ENCODE measurements around the gene HLA-A.
A peak's percentile ranks its signal among the peaks of the same experiment; 100 is the strongest.

HLA-A gene

GRCh38 chr6:29935273-29935955 lies 6.9 kb upstream of the HLA-A start:
- H3K36me3 ChIP-seq (ENCODE audit: insufficient read depth, low read length): no peaks in the 10 kb centered on the region
- H3K9me3 ChIP-seq (ENCODE audit: insufficient read depth, low read depth, low read length): no peaks in the 10 kb centered on the region
- 0 out of 2 replicates have a peak, but pooled peaks cover 3% of the 10 kb centered on the region for H3K4me1 ChIP-seq (ENCODE audit: insufficient read depth, low read length)
- no peak overlapping the region for H3K27ac ChIP-seq (ENCODE audit: low read depth, low read length)
- no CpG with 5 or more reads among the region's 1 CpG for WGBS
- no peaks in the 10 kb centered on the region for H3K27me3 ChIP-seq (ENCODE audit: insufficient read depth, low read length)
- no peak overlapping the region for H3K4me3 ChIP-seq (ENCODE audit: low read length)
- H3K9ac ChIP-seq (ENCODE audit: low read depth, low read length): no peak overlapping the region

DNA sequence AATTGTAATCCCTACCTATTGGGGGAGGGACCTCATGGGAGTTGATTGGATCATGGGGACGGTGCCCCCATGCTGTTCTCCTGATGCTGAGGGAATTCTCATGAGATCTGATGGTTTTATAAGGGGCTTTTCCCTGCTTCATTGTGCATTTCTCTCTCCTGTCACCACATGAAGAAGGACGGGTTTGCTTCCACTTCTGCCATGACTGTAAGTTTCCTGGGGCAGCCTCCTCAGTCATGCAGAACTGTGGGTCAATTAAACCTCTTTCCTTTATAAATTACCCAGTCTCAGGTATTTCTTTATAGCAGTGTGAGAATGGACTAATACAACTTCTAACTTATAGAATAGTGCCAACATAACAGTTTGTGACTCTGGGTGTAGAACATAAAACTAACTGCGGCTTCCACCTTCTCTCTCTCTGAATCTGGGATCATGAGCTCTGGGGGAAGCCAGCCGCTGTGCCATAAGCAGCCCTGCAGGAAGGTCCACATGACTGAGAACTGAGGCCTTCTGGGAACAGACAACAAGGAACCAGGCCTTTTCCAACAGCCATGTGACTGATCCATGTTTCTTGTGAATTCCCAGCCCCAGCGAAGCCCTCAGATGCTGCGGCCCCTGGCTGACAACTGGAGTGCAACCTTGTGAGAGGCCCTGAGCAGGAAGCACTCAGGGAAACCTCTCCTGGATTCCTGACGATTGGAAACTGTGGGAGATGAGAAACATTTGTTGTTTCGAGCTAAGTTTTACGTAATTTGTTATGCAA lies 3.4 kb upstream of the HLA-A start:
- 0 out of 2 replicates have a peak, but pooled peaks cover 6% of the 10 kb centered on the region for H3K27me3 ChIP-seq (ENCODE audit: insufficient read depth, low read length)
- no peaks in the 10 kb centered on the region for H3K9me3 ChIP-seq (ENCODE audit: insufficient read depth, low read depth, low read length)
- H3K4me1 ChIP-seq (ENCODE audit: insufficient read depth, low read length): 0 out of 2 replicates have a peak, but pooled peaks cover 3% of the 10 kb centered on the region
- H3K9ac ChIP-seq (ENCODE audit: low read depth, low read length): no peak overlapping the region
- H3K36me3 ChIP-seq (ENCODE audit: insufficient read depth, low read length): peaks cover 3% of the 10 kb centered on the region; the same call in 1 of the 2 replicates
- H3K27ac ChIP-seq (ENCODE audit: low read depth, low read length): no peak overlapping the region
- no peak overlapping the region for H3K4me3 ChIP-seq (ENCODE audit: low read length)
- whole genome bisulfite sequencing: 21% methylated on average over 9 of the region's 9 CpGs

DNA sequence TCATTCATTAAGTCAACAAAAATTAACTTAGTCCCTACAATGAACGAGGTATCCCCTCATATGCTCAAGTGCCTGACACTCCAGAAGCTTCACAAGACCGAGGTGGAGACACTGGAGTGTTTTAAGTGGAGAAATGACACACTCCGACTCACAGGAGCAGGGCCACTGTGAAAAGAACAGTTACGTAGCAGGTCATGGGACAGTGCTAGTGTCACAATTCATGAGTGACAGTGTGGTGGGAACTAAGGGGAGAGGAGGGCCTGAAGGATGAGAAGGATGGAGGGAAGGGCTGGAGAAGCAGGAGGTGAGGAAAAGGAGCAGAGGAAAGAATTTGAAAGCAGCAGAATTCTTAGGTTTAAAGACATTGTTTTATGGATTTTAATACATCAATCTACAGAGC lies 1.3 kb upstream of the HLA-A start:
- Histone ChIP-seq H3K27ac (ENCODE audit: low read depth, low read length) (no peak overlapping the region), H3K36me3 (ENCODE audit: insufficient read depth, low read length) (peaks cover 11% of the 10 kb centered on the region), H3K27me3 (ENCODE audit: insufficient read depth, low read length) (0 out of 2 replicates have a peak, but pooled peaks cover 7% of the 10 kb centered on the region), H3K9me3 (ENCODE audit: insufficient read depth, low read depth, low read length) (no peaks in the 10 kb centered on the region), H3K4me3 (ENCODE audit: low read length) (no peak overlapping the region), H3K4me1 (ENCODE audit: insufficient read depth, low read length) (0 out of 2 replicates have a peak, but pooled peaks cover 3% of the 10 kb centered on the region), H3K9ac (ENCODE audit: low read depth, low read length) (no peak overlapping the region)
- WGBS: 44% methylated on average over 3 of the region's 4 CpGs

DNA sequence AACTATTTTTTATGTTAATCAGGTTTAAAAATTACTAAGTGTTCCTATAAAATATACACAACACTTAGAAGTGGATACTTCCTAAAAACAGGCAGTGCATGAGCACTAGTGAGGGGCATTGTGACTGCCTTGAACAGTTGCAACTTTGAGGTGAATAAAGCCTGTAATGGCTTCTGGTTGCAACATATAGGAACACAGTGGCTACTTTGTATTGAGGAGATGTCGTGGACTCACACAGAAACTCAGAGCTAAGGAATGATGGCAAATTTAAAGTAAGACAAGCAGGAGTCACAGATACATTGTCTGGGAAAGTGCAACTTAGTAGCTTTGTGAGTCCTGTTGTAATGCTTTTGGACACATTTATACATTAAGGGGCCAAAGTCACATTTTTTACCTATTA lies 861 bp upstream of the HLA-A start:
- Histone ChIP-seq H3K4me1 (ENCODE audit: insufficient read depth, low read length) (0 out of 2 replicates have a peak, but pooled peaks cover 3% of the 10 kb centered on the region), H3K27ac (ENCODE audit: low read depth, low read length) (no peak overlapping the region), H3K36me3 (ENCODE audit: insufficient read depth, low read length) (peaks cover 11% of the 10 kb centered on the region), H3K27me3 (ENCODE audit: insufficient read depth, low read length) (0 out of 2 replicates have a peak, but pooled peaks cover 7% of the 10 kb centered on the region), H3K9me3 (ENCODE audit: insufficient read depth, low read depth, low read length) (no peaks in the 10 kb centered on the region), H3K9ac (ENCODE audit: low read depth, low read length) (no peak overlapping the region), H3K4me3 (ENCODE audit: low read length) (no peak overlapping the region)
- WGBS: 0% methylated on average over 1 of the region's 1 CpG

DNA sequence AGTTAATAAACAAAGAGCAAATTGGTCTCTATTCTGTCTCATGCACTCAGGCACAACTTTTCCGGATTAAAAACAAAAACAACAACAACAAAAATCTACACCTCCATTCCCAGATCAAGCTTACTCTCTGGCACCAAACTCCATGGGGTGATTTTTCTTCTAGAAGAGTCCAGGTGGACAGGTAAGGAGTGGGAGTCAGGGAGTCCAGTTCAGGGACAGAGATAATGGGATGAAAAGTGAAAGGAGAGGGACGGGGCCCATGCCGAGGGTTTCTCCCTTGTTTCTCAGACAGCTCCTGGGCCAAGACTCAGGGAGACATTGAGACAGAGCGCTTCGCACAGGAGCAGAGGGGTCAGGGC lies 437 bp upstream of the HLA-A start:
- H3K27ac ChIP-seq (ENCODE audit: low read depth, low read length): no peak overlapping the region
- H3K4me3 ChIP-seq (ENCODE audit: low read length): peak overlapping the region; percentile 70
- 9% methylated on average over 4 of the region's 5 CpGs for WGBS
- 0 out of 2 replicates have a peak, but pooled peaks cover 7% of the 10 kb centered on the region for H3K27me3 ChIP-seq (ENCODE audit: insufficient read depth, low read length)
- 0 out of 2 replicates have a peak, but pooled peaks cover 3% of the 10 kb centered on the region for H3K4me1 ChIP-seq (ENCODE audit: insufficient read depth, low read length)
- no peaks in the 10 kb centered on the region for H3K9me3 ChIP-seq (ENCODE audit: insufficient read depth, low read depth, low read length)
- peaks cover 11% of the 10 kb centered on the region for H3K36me3 ChIP-seq (ENCODE audit: insufficient read depth, low read length)
- H3K9ac ChIP-seq (ENCODE audit: low read depth, low read length): no peak overlapping the region

DNA sequence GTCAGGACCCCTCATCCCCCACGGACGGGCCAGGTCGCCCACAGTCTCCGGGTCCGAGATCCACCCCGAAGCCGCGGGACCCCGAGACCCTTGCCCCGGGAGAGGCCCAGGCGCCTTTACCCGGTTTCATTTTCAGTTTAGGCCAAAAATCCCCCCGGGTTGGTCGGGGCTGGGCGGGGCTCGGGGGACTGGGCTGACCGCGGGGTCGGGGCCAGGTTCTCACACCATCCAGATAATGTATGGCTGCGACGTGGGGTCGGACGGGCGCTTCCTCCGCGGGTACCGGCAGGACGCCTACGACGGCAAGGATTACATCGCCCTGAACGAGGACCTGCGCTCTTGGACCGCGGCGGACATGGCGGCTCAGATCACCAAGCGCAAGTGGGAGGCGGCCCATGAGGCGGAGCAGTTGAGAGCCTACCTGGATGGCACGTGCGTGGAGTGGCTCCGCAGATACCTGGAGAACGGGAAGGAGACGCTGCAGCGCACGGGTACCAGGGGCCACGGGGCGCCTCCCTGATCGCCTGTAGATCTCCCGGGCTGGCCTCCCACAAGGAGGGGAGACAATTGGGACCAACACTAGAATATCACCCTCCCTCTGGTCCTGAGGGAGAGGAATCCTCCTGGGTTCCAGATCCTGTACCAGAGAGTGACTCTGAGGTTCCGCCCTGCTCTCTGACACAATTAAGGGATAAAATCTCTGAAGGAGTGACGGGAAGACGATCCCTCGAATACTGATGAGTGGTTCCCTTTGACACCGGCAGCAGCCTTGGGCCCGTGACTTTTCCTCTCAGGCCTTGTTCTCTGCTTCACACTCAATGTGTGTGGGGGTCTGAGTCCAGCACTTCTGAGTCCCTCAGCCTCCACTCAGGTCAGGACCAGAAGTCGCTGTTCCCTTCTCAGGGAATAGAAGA lies 978 bp downstream of the HLA-A start:
- H3K36me3 ChIP-seq (ENCODE audit: insufficient read depth, low read length): peaks cover 11% of the 10 kb centered on the region
- H3K27me3 ChIP-seq (ENCODE audit: insufficient read depth, low read length): 0 out of 2 replicates have a peak, but pooled peaks cover 7% of the 10 kb centered on the region
- H3K4me3 ChIP-seq (ENCODE audit: low read length): peak overlapping the region; percentile 70
- no peak overlapping the region for H3K27ac ChIP-seq (ENCODE audit: low read depth, low read length)
- peak overlapping the region; percentile 52; the same call in 1 of the 2 replicates for H3K9ac ChIP-seq (ENCODE audit: low read depth, low read length)
- WGBS: 57% methylated on average over 58 of the region's 58 CpGs
- H3K9me3 ChIP-seq (ENCODE audit: insufficient read depth, low read depth, low read length): no peaks in the 10 kb centered on the region
- H3K4me1 ChIP-seq (ENCODE audit: insufficient read depth, low read length): 0 out of 2 replicates have a peak, but pooled peaks cover 3% of the 10 kb centered on the region

GRCh38 chr6:29945281-29945820 lies 3.0 kb downstream of the HLA-A start:
- Histone ChIP-seq H3K9me3 (ENCODE audit: insufficient read depth, low read depth, low read length) (no peaks in the 10 kb centered on the region), H3K4me1 (ENCODE audit: insufficient read depth, low read length) (no peaks in the 10 kb centered on the region), H3K36me3 (ENCODE audit: insufficient read depth, low read length) (peaks cover 11% of the 10 kb centered on the region), H3K27ac (ENCODE audit: low read depth, low read length) (no peak overlapping the region), H3K9ac (ENCODE audit: low read depth, low read length) (no peak overlapping the region), H3K27me3 (ENCODE audit: insufficient read depth, low read length) (0 out of 2 replicates have a peak, but pooled peaks cover 7% of the 10 kb centered on the region), H3K4me3 (ENCODE audit: low read length) (no peak overlapping the region)
- 98% methylated on average over 3 of the region's 4 CpGs for WGBS

- 56% methylated on average over 6 of the region's 6 CpGs for WGBS
- Histone ChIP-seq H3K4me1 (ENCODE audit: insufficient read depth, low read length) (no peaks in the 10 kb centered on the region), H3K9ac (ENCODE audit: low read depth, low read length) (no peak overlapping the region), H3K36me3 (ENCODE audit: insufficient read depth, low read length) (peaks cover 11% of the 10 kb centered on the region), H3K9me3 (ENCODE audit: insufficient read depth, low read depth, low read length) (no peaks in the 10 kb centered on the region), H3K4me3 (ENCODE audit: low read length) (no peak overlapping the region), H3K27me3 (ENCODE audit: insufficient read depth, low read length) (0 out of 2 replicates have a peak, but pooled peaks cover 7% of the 10 kb centered on the region), H3K27ac (ENCODE audit: low read depth, low read length) (no peak overlapping the region)
These were observed 4.1 kb downstream of the HLA-A start for GRCh38 chr6:29946223-29947076.

GRCh38 chr6:29947077-29947980 lies 5.0 kb downstream of the HLA-A start:
- H3K27ac ChIP-seq (ENCODE audit: low read depth, low read length): no peak overlapping the region
- H3K9ac ChIP-seq (ENCODE audit: low read depth, low read length): no peak overlapping the region
- no peaks in the 10 kb centered on the region for H3K4me1 ChIP-seq (ENCODE audit: insufficient read depth, low read length)
- H3K27me3 ChIP-seq (ENCODE audit: insufficient read depth, low read length): 0 out of 2 replicates have a peak, but pooled peaks cover 4% of the 10 kb centered on the region
- 100% methylated on average over 1 of the region's 3 CpGs for WGBS
- H3K4me3 ChIP-seq (ENCODE audit: low read length): no peak overlapping the region
- peaks cover 11% of the 10 kb centered on the region for H3K36me3 ChIP-seq (ENCODE audit: insufficient read depth, low read length)
- no peaks in the 10 kb centered on the region for H3K9me3 ChIP-seq (ENCODE audit: insufficient read depth, low read depth, low read length)
